NOMO-1 treated with DMSO at 0.1 percent for 48 hours (cell line): ENCODE data around the gene SERTAD3.
"Not testable (repeated sequence)": the region's sequence is repeated elsewhere in the genome, so short reads cannot be mapped to it uniquely, and the experiment has no call there.

Experiments
- DNase-seq: peaks from one replicate; lab custom pipeline; 2025; ENCODE audit not compliant: unreplicated experiment; lab: John Stamatoyannopoulos, UW

The SERTAD3 gene, protein sequence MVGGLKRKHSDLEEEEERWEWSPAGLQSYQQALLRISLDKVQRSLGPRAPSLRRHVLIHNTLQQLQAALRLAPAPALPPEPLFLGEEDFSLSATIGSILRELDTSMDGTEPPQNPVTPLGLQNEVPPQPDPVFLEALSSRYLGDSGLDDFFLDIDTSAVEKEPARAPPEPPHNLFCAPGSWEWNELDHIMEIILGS

GRCh38 chr19:40444000-40444824, at the start of gene SERTAD3:
TSS of gene SERTAD3 (minus strand) at chr19:40444335. CDS start at chr19:40442080, 2,255 bp downstream.
- DNase-seq = peak; percentile 96

- DNase-seq = no peak
These were observed 49.6 kb upstream of the SERTAD3 start for GRCh38 chr19:40493778-40494177.

DNA sequence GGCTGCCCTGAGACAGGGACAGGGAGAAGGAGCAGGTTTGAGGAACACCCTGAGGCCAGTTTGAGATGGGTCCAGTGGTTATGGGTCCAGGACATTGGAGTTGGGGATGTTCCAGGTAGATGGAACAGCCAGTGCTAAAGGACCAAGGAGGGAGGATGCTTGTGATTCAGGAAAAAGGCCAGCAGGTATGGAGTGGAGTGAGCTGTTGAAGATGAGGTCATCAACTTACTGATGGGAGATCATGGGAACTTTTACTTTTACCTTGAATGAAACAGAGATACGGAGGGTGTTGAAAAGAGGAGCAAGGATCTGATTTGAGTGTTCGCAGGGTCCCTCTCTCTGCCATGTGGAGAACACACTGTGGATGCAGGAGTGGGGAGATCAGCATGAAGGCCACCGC, 48.1 kb upstream of the SERTAD3 start:
- DNase-seq = no peak

- no peak for DNase-seq
These were observed 45.7 kb upstream of the SERTAD3 start for GRCh38 chr19:40489882-40490230.

DNA sequence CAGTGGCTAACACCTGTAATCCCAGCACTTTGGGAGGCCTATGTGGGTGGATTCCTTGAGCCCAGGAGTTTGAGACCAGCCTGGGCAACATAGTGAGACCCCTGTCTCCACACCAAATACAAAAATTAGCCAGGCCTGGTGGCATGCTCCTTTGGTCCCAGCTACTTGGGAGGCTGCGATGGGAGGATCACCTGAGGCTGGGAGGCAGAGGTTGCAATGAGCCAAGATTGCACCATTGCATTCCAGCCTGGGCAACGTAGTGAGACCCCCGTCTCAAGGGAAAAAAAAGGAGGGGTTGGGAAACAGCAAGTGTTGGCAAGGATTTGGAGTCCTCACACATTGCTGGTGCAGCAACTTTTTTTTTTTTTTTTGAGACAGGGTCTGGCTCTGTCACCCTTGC, 41.9 kb upstream of the SERTAD3 start:
- DNase-seq = no peak

GRCh38 chr19:40475878-40476644, 31.9 kb upstream of the SERTAD3 start:
- DNase-seq = not testable (repeated sequence)

GRCh38 chr19:40474737-40475136, 30.6 kb upstream of the SERTAD3 start:
- DNase-seq = no peak

- no peak for DNase-seq
These were observed 28.4 kb upstream of the SERTAD3 start for GRCh38 chr19:40472516-40472915.

DNA sequence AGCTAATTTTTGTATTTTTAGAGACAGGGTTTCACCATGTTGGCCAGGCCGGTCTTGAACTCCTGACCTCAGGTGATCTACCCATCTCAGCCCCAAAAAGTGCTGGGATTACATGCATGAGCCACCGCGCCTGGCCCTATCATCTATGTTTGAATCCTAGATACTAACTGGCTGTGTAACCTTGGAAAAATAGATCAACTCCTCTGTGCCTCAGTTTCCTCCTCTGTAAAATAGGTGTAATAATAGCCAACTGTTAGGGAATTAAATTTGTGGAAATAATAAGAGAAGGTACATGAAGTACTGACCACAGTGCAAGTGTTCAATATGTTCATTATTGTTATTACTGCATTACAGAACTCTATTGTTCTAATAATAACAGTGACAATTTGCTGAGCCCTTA, 27.0 kb upstream of the SERTAD3 start:
- no peak for DNase-seq

DNA sequence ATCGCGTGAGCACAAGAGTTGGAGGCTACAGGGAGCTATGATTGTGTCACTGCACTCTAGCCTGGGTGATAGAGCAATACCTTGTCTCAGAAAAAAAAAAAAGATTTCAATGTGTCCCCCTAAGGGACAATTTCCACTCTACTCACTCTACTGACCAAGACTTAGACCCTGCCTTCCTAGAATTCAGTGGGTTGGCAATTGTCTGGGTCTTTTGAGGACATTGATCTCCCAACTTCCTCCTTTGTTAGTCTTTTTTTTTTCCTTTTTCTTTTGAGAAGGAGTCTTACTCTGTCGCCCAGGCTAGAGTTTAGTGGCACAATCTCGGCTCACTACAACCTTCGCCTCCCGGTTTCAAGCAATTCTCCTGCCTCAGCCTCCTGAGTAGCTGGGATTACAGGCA, 24.9 kb upstream of the SERTAD3 start:
- peak; percentile 15 for DNase-seq

DNA sequence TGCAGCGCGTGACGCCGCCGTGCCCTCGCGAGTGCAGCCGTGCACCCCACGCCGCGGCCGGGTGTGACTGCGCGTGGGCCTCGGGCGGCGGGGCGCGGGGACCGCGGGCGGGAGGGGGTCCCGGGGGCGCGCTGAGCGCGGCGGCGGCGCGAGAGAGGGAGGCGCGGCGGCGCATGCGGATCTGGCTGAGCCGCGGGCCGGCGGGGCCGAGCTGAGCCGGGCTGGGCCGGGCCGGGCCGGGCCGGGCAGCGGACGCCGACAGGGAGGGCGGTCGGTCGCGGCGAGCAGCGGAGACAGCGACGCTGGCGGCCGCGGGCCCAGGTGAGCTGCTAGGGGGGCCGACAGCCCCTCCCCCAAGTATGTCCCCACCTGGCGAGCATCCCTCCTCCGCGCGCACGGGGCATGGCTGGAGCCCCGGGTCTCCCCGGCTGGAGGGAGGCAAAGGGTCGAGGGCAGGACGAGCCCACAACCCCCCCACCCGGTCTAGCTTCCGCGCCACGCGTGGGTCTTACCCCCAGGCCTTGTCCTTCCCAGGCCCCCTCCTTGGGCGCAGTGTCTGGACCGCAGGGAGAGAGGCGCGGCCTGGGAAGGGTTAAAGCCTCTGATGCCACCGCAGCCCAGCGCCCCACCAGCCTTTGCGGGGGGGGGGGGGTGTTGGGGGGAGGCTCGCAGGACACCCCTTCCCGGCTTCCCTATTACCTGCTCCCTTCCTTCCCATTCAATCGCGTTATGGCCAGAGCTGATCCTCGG, 23.0 kb upstream of the SERTAD3 start, which contains the start of gene SPTBN4:
Gene SPTBN4 (plus strand): TSS at position 17 of the 750 bp plus-strand sequence. CDS start 5,621 bp downstream, outside the sequence.
- DNase-seq = no peak

DNA sequence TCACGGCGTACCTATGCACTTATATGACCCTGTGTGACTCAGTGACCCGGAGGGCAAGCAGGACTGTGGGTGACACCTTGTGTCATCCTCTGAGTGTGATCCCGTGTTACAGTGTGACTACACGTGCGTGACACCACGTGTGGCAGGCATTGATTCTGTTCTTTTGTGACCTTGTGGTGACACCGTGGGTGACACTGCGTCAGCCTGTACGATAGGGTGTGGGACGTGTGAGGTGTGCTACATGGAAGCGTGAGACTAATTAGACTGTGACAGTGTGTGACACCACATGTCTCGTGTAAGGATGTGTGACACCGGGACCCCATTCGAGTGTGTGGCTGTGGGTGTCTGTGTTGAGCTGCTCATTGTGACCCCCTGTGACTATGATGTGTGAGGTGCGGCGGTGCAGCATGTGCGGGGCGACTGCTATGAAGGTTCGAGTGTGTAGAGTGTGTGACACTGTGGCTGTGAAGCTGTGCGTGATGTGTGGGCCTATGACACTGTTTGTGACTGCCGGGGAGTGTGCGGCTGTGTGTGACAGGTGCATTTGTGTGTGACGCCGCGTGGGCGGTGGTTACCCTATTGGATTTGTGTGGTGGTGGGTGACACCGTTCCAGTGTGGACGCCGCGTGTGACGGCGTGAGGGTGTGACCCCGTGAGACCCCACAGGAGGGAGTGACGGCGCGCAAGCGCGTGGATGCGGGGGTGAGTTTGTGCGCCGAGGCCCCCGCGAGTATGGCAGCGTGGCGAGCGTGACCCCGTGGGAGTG, 22.3 kb upstream of the SERTAD3 start:
- DNase-seq = no peak

- peak; percentile 99 for DNase-seq
These were observed 21.6 kb upstream of the SERTAD3 start, which contains the start of gene BLVRB for GRCh38 chr19:40465557-40466218. TSS of gene BLVRB (minus strand) at chr19:40465745. CDS start at chr19:40465688, 57 bp downstream.

GRCh38 chr19:40465025-40465556, 21.0 kb upstream of the SERTAD3 start:
- DNase-seq = peak; percentile 85

DNA sequence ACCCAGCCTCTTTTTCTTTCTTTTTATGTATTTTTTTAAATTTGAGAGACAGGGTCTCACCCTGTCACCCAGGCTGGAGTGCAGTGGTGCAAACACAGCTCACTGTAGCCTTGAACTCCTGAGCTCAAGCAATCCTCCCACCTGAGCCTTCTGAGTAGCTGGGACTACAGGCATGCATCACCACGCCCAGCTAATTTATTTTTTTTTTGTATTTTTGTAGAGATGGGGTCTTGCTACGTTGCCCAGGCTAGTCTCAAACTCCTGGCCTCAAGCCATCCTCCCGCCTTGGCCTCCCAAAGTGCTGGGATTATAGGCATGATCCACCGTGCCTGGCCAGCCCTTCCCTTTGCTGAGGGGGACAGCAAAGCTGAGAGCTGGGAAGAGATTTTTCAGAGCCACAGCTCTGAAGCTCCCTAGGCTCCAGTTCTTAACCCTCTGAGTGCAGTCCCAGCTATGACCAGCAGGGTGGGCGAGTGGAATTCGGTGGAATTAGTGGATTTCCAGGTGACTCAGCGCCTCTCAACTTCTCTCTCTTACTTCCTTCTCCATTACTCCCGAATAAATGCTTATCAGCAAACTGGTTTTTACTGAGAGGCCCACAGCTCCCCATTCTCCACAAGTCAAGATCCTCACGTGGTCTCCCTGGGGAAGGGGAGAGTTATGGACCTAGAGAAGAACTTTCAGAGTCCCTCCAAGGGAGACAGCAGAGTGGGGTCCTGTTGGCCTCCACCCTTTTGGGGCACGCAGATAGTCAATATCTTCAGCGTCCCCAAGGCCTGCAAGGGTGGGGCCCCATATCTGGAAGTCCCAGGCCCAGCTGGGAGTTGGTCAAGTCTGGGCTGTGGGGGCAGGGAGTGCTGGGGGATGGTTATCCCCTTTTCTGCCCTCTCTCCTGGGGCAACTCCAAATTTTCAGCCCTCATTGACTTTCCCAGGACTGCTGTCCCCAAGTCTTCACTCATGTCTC, 20.2 kb upstream of the SERTAD3 start:
- DNase-seq = peak; percentile 28

DNA sequence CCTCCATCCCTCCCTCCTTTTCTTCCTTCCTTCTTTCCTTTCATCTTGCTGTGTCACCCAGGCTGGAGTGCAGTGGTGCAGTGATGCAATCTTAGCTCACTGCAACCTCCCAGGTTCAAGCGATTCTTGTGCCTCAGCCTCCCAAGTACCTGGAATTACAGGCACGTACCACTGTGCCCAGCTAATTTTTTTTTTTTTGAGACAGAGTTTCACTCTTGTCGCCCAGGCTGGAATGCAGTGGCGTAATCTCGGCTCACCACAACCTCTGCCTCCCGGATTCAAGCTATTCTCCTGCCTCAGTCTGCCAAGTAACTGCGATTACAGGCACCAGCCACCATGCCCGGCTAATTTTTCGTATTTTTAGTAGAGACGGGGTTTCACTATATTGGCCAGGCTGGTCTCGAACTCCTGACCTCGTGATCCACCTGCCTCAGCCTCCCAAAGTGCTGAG, 19.5 kb upstream of the SERTAD3 start:
- DNase-seq = peak; percentile 5

- DNase-seq = peak; percentile 62
These were observed 17.6 kb upstream of the SERTAD3 start for GRCh38 chr19:40461669-40462221.

DNA sequence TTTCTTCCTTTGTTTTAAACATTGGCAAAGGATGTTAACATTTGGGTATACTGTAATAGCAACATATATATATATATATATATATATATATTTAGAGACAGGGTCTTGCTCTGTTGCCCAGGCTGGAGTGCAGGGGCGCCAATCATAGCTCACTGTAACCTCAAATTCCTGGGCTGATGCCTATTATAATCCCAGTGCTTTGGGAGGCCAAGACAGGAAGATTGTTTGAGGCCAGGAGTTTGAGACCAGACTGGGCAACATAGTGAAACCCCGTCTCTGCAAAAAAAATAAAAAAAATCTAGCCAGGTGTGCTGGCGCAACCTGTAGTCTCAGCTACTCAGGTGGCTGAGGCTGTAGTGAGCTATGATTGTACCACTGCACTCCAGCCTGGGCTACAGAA, 16.1 kb upstream of the SERTAD3 start:
- no peak for DNase-seq
